Measurements from ENCODE around the gene CHRD.

The CHRD gene

DNA sequence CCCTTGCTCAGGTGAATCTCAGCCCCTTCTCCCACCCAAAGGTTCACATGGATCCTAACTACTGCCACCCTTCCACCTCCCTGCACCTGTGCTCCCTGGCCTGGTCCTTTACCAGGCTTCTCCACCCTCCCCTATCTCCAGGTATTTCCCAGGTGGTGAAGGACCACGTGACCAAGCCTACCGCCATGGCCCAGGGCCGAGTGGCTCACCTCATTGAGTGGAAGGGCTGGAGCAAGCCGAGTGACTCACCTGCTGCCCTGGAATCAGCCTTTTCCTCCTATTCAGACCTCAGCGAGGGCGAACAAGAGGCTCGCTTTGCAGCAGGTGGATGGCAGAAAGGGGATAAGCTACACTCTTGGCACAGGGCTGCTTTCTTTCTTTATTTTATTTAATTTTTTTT, 37.9 kb upstream of the CHRD start:
- H3K4me3 ChIP-seq (ENCODE audit: low read depth, low read length) = no peak overlapping the region
- DNase-seq (ENCODE audit: low read depth) = no peak
- in situ Hi-C loops (cut with HindIII; ENCODE audit: low sequenced_read_pairs) = no loop called here
- TF ChIP-seq CTCF (IDR thresholded peaks at IDR 0.05; ENCODE audit: low read depth, low read length, missing control alignments) = no peak

DNA sequence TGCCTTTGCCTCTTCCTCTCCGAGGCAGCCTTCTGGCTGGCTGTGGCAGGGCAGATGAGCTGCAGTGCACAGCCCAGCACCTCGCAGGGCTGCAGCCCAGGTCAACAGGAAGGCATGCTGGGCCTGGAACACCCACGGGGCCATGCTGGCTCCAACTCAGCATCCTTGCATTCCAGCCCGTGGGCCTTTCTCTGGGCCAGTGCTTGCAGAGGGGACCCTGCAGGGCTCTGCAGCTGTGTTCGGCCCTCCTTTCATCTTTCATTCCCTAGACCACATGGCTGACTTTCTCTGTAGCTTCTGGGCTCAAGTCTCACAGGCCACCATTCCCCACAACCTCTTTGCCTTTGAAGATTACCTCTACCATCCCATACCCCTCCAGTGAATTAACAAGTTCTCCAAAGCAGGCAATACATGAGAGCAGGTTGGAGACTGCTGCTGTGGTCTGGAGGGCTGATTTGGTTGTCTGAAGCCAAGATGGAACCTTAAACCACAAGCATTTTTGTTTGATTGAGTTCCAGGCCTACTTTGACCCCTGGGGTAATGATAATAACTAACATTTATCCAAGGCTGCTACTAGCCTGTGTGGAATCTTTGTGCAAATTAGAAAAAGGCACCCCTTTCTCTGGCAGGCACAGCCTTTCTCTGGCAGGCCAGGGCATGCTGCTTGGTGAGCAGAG, 36.5 kb upstream of the CHRD start:
- TF ChIP-seq CTCF (IDR thresholded peaks at IDR 0.05; ENCODE audit: low read depth, low read length, missing control alignments) = no peak
- DNase-seq (ENCODE audit: low read depth) = peak; percentile 87
- no peak overlapping the region for H3K4me3 ChIP-seq (ENCODE audit: low read depth, low read length)
- in situ Hi-C loops (cut with HindIII; ENCODE audit: low sequenced_read_pairs) = no loop called here

DNA sequence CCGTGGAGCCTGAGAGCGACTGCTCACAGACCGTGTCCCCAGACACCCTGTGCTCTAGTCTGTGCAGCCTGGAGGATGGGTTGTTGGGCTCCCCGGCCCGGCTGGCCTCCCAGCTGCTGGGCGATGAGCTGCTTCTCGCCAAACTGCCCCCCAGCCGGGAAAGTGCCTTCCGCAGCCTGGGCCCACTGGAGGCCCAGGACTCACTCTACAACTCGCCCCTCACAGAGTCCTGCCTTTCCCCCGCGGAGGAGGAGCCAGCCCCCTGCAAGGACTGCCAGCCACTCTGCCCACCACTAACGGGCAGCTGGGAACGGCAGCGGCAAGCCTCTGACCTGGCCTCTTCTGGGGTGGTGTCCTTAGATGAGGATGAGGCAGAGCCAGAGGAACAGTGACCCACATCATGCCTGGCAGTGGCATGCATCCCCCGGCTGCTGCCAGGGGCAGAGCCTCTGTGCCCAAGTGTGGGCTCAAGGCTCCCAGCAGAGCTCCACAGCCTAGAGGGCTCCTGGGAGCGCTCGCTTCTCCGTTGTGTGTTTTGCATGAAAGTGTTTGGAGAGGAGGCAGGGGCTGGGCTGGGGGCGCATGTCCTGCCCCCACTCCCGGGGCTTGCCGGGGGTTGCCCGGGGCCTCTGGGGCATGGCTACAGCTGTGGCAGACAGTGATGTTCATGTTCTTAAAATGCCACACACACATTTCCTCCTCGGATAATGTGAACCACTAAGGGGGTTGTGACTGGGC, 35.1 kb upstream of the CHRD start:
- no peak for TF ChIP-seq CTCF (IDR thresholded peaks at IDR 0.05; ENCODE audit: low read depth, low read length, missing control alignments)
- no peak overlapping the region for H3K4me3 ChIP-seq (ENCODE audit: low read depth, low read length)
- no peak for DNase-seq (ENCODE audit: low read depth)
- in situ Hi-C loops (cut with HindIII; ENCODE audit: low sequenced_read_pairs) = no loop called here

GRCh38 chr3:184345317-184346144, 34.3 kb upstream of the CHRD start:
- no peak overlapping the region for H3K4me3 ChIP-seq (ENCODE audit: low read depth, low read length)
- in situ Hi-C loops (cut with HindIII; ENCODE audit: low sequenced_read_pairs) = no loop called here
- no peak for DNase-seq (ENCODE audit: low read depth)
- peak; percentile 59 for TF ChIP-seq CTCF (IDR thresholded peaks at IDR 0.05; ENCODE audit: low read depth, low read length, missing control alignments)

DNA sequence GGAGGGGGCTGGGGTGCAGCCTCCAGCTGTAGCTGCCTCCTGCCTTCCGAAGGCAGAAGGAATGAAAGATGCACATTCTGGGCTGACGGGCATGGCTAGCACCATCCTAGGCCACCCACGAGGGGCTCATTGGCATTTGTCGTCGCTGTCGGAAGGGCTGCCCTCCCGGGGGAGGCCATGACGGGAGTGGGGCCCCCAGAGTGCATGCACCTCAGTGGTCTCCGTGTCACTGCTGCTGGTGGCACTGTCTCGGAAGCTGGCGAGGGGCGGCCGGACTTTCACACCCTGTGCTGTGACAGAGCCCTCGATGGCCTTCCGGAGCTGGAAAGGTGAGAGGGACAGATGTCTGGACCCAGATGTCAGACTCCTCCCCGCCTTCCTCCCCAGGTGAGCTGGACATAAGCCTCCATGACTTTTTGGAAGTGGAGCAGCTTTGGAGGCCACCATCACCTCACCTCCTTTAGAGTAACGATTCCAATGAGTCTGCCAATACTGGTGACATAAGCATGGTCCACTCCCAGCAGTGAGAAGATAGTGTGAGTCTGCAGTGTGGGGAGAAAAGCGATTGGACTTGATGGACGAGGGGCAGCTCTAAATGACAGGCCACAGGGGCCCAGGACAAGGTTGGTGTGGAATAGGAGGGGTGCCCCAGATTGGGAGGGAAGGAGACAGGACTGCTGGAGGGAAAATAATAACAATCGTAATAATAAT, 33.2 kb upstream of the CHRD start:
- TF ChIP-seq CTCF (IDR thresholded peaks at IDR 0.05; ENCODE audit: low read depth, low read length, missing control alignments) = no peak
- H3K4me3 ChIP-seq (ENCODE audit: low read depth, low read length) = no peak overlapping the region
- in situ Hi-C loops (cut with HindIII; ENCODE audit: low sequenced_read_pairs) = no loop called here
- no peak for DNase-seq (ENCODE audit: low read depth)
